HepG2 (cell line): ENCODE results near the gene MPIG6B. TPM values are rescaled to one million over a fixed set of nuclear protein-coding genes. Genes with fewer than 3 reads are reported as not detected.

Experiments used
- GATAD1 ChIP-seq: IDR thresholded peaks from 2 replicates; pipeline ENCODE4 v1.6.1; 2016; ENCODE audit warnings: missing genetic modification reagents, missing compliant biosample characterization
- MEF2D ChIP-seq: sonication (generic); formaldehyde crosslinking; IDR thresholded peaks from 2 replicates; pipeline ENCODE4 v1.5.1; 2020; ENCODE audit warnings: mild to moderate bottlenecking, missing genetic modification reagents
- MLLT10 ChIP-seq: sonication (generic); formaldehyde crosslinking; IDR thresholded peaks from 2 replicates; pipeline ENCODE4 v1.4.0; 2020; ENCODE audit warnings: missing genetic modification reagents
- NAIF1 ChIP-seq: sonication (generic); formaldehyde crosslinking; IDR thresholded peaks from 2 replicates; pipeline ENCODE4 v1.5.0; 2020; ENCODE audit warnings: mild to moderate bottlenecking, missing genetic modification reagents, borderline replicate concordance
- NFE2L2 ChIP-seq: fragments of 150-350 bp; IDR thresholded peaks from 2 replicates; pipeline ENCODE4 v1.6.1; 2014; ENCODE audit warnings: low read length
- NFKB2 ChIP-seq: sonication (generic); formaldehyde crosslinking; IDR thresholded peaks from 2 replicates; pipeline ENCODE4 v1.4.0; 2020; ENCODE audit warnings: missing genetic modification reagents, borderline replicate concordance
- PATZ1 ChIP-seq: sonication (generic); formaldehyde crosslinking; IDR thresholded peaks from 2 replicates; pipeline ENCODE4 v1.4.0; 2020; ENCODE audit warnings: missing genetic modification reagents
- POLR2AphosphoS5 ChIP-seq: IDR thresholded peaks from 2 replicates; pipeline ENCODE4 v1.6.1; 2012; ENCODE audit warnings: low read depth, low read length
- RXRA ChIP-seq: sonication (generic); formaldehyde crosslinking; IDR thresholded peaks from 2 replicates; pipeline ENCODE4 v1.5.1; 2020; ENCODE audit warnings: missing genetic modification reagents
- ZNF567 ChIP-seq: sonication (generic); formaldehyde crosslinking; IDR thresholded peaks from 2 replicates; pipeline ENCODE4 v1.8.1; 2023; ENCODE audit warnings: mild to moderate bottlenecking, missing genetic modification reagents, borderline replicate concordance
- polyA plus RNA-seq, 8 experiments: library from polyadenylated mRNA; depleted of rRNA in 3 of 8; stranded (reverse) in 7 of 8; unstranded in 1 of 8; fragments of >200 nt; fragmentation: Illumina TruSeq in 4 of 8; extraction: Trizol in 4 of 8; gene quantifications; 2 replicates each; pipeline versions ENCODE4 v1.2.1 to v1.2.3, GENCODE V29; 2011 to 2016; ENCODE audit warnings: low read depth in 4 of 8, missing spikeins in 1 of 8, mixed read lengths in 1 of 8; ENCODE audit not compliant: insufficient read depth in 1 of 8
- total RNA-seq, 5 experiments: library from RNA; depleted of rRNA; stranded (reverse); fragments of >200 nt; fragmentation: Illumina TruSeq; extraction: Trizol; gene quantifications; 2 replicates each; pipeline ENCODE4 v1.2.3, GENCODE V29; 2016; ENCODE audit warnings: low read depth in 1 of 5
- TF ChIP-seq, protein P1 (sequence below): sonication (generic); formaldehyde crosslinking; IDR thresholded peaks from 2 replicates; pipeline ENCODE4 v1.5.0; 2020; ENCODE audit warnings: missing genetic modification reagents, mild to moderate bottlenecking, borderline replicate concordance
- TF ChIP-seq, protein P2 (sequence below): sonication (generic); formaldehyde crosslinking; IDR thresholded peaks from 2 replicates; pipeline ENCODE4 v1.5.1; 2020; ENCODE audit warnings: missing genetic modification reagents, mild to moderate bottlenecking, borderline replicate concordance
- TF ChIP-seq, protein P3 (sequence below): IDR thresholded peaks from 2 replicates; pipeline ENCODE4 v1.6.1; 2016; ENCODE audit warnings: low read depth, missing genetic modification reagents, missing compliant biosample characterization
- TF ChIP-seq, protein P4 (sequence below): sonication (generic); formaldehyde crosslinking; IDR thresholded peaks from 2 replicates; pipeline ENCODE4 v1.4.0; 2020; ENCODE audit warnings: low read depth, missing genetic modification reagents

Gene MPIG6B
- total and polyA plus RNA-seq, 2 of the 13 experiments (the other 11 are each of a cell fraction or from before 2014, with no cell fraction given) = not detected

DNA sequence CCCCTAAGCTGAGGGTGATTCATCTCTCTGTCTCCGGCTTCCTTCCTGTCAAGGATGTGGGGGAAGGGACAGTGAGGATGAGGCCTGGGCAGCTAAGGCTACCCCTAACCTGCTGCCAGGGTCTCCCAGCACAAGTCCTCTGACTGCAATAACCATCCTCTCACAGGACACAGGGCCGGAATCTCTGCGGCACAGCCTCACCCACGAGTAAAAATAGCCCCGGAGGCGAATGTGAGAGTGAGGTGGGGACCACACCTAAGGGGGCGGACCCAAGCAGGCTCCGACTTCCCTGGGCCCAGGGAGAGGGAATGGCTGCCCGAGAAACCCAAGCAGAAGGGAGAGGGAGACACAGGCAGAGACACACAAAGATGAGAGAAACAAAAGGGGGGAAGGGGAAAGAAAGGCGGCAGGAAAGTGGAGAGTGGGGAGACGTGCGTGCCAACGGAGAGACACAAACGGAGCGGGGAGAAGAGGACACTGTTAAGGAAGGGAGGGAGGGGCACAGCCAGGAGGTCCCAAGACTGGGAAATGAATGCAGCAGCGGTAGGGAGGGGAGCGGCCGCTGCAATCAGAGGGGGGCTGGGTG lies 11.7 kb downstream of the MPIG6B start (continued):
- TF ChIP-seq PATZ1 (CRISPR knock-in tag) (peak; percentile 51; the same call in 1 of the 2 replicates), NAIF1 (CRISPR knock-in tag) (no peak), POLR2AphosphoS5 (peak; percentile 52), MLLT10 (CRISPR knock-in tag) (no peak), NFE2L2 (no peak), ZNF567 (CRISPR knock-in tag) (no peak), NFKB2 (CRISPR knock-in tag) (peak; percentile 43; the same call in 1 of the 2 replicates), MEF2D (peak; percentile 34; the same call in 1 of the 2 replicates), RXRA (CRISPR knock-in tag) (peak; percentile 21; the same call in 1 of the 2 replicates), GATAD1 (CRISPR knock-in tag) (peak; percentile 13; the same call in 1 of the 2 replicates)
- TF ChIP-seq, protein P1, sequence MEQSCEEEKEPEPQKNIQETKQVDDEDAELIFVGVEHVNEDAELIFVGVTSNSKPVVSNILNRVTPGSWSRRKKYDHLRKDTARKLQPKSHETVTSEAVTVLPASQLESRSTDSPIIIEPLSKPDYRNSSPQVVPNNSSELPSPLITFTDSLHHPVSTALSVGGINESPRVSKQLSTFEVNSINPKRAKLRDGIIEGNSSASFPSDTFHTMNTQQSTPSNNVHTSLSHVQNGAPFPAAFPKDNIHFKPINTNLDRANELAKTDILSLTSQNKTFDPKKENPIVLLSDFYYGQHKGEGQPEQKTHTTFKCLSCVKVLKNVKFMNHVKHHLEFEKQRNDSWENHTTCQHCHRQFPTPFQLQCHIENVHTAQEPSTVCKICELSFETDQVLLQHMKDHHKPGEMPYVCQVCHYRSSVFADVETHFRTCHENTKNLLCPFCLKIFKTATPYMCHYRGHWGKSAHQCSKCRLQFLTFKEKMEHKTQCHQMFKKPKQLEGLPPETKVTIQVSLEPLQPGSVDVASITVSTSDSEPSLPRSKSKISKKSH (CRISPR knock-in tag) = no peak
- TF ChIP-seq, protein P2, sequence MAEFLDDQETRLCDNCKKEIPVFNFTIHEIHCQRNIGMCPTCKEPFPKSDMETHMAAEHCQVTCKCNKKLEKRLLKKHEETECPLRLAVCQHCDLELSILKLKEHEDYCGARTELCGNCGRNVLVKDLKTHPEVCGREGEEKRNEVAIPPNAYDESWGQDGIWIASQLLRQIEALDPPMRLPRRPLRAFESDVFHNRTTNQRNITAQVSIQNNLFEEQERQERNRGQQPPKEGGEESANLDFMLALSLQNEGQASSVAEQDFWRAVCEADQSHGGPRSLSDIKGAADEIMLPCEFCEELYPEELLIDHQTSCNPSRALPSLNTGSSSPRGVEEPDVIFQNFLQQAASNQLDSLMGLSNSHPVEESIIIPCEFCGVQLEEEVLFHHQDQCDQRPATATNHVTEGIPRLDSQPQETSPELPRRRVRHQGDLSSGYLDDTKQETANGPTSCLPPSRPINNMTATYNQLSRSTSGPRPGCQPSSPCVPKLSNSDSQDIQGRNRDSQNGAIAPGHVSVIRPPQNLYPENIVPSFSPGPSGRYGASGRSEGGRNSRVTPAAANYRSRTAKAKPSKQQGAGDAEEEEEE = no peak
- TF ChIP-seq, protein P3, sequence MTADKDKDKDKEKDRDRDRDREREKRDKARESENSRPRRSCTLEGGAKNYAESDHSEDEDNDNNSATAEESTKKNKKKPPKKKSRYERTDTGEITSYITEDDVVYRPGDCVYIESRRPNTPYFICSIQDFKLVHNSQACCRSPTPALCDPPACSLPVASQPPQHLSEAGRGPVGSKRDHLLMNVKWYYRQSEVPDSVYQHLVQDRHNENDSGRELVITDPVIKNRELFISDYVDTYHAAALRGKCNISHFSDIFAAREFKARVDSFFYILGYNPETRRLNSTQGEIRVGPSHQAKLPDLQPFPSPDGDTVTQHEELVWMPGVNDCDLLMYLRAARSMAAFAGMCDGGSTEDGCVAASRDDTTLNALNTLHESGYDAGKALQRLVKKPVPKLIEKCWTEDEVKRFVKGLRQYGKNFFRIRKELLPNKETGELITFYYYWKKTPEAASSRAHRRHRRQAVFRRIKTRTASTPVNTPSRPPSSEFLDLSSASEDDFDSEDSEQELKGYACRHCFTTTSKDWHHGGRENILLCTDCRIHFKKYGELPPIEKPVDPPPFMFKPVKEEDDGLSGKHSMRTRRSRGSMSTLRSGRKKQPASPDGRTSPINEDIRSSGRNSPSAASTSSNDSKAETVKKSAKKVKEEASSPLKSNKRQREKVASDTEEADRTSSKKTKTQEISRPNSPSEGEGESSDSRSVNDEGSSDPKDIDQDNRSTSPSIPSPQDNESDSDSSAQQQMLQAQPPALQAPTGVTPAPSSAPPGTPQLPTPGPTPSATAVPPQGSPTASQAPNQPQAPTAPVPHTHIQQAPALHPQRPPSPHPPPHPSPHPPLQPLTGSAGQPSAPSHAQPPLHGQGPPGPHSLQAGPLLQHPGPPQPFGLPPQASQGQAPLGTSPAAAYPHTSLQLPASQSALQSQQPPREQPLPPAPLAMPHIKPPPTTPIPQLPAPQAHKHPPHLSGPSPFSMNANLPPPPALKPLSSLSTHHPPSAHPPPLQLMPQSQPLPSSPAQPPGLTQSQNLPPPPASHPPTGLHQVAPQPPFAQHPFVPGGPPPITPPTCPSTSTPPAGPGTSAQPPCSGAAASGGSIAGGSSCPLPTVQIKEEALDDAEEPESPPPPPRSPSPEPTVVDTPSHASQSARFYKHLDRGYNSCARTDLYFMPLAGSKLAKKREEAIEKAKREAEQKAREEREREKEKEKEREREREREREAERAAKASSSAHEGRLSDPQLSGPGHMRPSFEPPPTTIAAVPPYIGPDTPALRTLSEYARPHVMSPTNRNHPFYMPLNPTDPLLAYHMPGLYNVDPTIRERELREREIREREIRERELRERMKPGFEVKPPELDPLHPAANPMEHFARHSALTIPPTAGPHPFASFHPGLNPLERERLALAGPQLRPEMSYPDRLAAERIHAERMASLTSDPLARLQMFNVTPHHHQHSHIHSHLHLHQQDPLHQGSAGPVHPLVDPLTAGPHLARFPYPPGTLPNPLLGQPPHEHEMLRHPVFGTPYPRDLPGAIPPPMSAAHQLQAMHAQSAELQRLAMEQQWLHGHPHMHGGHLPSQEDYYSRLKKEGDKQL (CRISPR knock-in tag) = no peak
- TF ChIP-seq, protein P4, sequence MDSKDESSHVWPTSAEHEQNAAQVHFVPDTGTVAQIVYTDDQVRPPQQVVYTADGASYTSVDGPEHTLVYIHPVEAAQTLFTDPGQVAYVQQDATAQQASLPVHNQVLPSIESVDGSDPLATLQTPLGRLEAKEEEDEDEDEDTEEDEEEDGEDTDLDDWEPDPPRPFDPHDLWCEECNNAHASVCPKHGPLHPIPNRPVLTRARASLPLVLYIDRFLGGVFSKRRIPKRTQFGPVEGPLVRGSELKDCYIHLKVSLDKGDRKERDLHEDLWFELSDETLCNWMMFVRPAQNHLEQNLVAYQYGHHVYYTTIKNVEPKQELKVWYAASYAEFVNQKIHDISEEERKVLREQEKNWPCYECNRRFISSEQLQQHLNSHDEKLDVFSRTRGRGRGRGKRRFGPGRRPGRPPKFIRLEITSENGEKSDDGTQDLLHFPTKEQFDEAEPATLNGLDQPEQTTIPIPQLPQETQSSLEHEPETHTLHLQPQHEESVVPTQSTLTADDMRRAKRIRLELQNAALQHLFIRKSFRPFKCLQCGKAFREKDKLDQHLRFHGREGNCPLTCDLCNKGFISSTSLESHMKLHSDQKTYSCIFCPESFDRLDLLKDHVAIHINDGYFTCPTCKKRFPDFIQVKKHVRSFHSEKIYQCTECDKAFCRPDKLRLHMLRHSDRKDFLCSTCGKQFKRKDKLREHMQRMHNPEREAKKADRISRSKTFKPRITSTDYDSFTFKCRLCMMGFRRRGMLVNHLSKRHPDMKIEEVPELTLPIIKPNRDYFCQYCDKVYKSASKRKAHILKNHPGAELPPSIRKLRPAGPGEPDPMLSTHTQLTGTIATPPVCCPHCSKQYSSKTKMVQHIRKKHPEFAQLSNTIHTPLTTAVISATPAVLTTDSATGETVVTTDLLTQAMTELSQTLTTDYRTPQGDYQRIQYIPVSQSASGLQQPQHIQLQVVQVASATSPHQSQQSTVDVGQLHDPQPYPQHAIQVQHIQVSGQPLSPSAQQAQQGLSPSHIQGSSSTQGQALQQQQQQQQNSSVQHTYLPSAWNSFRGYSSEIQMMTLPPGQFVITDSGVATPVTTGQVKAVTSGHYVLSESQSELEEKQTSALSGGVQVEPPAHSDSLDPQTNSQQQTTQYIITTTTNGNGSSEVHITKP (CRISPR knock-in tag) = 0 out of 2 replicates have a peak, but pooled peaks have one; percentile 49
